Mammary epithelial cell (primary cell): ENCODE measurements around the gene FAM217A.

ENCODE experiments used
- CTCF ChIP-seq, 2 donors: IDR thresholded peaks in 1 of 2; conservative IDR thresholded peaks in 1 of 2; 2 replicates each; pipeline ENCODE4 v1.5.1; 2011 to 2012; ENCODE audit warnings: inconsistent platforms in 2 of 2, low read length in 2 of 2, mild to moderate bottlenecking in 2 of 2, control low read depth in 1 of 2, low read depth in 1 of 2; ENCODE audit not compliant: insufficient read depth in 1 of 2; ENCODE audit errors: extremely low read depth in 1 of 2
- EZH2 ChIP-seq: IDR thresholded peaks from 2 replicates; pipeline ENCODE4 v1.6.1; 2012; ENCODE audit warnings: low read length, inconsistent platforms, borderline replicate concordance

GRCh38 chr6:4105980-4106536 lies 27.1 kb upstream of the FAM217A start:
- TF ChIP-seq CTCF (conservative IDR thresholded peaks at IDR 0.05 in 1 of 2, IDR thresholded peaks at IDR 0.05 in 1 of 2; ENCODE audit: extremely low read depth in 1 of 2, insufficient read depth in 1 of 2, low read depth in 1 of 2, low read length in 2 of 2) (no peak), EZH2 (no peak)
